C4-2B (cell line): ENCODE data around the gene MRPL24.

Experiments
- H3K27ac ChIP-seq: fragments of 450-650 bp; 2 replicates; pipeline ENCODE4 v1.5.1; 2017
- ZFX ChIP-seq: fragments of 450-650 bp; IDR thresholded peaks from 2 replicates; pipeline ENCODE4 v1.6.1; 2017
- TF ChIP-seq, protein P1 (sequence below): fragments of 450-650 bp; conservative IDR thresholded peaks from 2 replicates; pipeline ENCODE4 v1.5.1; 2017; ENCODE audit warnings: mild to moderate bottlenecking

Gene MRPL24

GRCh38 chr1:156749419-156750118, 8.7 kb upstream of the MRPL24 start:
- TF ChIP-seq, protein P1, sequence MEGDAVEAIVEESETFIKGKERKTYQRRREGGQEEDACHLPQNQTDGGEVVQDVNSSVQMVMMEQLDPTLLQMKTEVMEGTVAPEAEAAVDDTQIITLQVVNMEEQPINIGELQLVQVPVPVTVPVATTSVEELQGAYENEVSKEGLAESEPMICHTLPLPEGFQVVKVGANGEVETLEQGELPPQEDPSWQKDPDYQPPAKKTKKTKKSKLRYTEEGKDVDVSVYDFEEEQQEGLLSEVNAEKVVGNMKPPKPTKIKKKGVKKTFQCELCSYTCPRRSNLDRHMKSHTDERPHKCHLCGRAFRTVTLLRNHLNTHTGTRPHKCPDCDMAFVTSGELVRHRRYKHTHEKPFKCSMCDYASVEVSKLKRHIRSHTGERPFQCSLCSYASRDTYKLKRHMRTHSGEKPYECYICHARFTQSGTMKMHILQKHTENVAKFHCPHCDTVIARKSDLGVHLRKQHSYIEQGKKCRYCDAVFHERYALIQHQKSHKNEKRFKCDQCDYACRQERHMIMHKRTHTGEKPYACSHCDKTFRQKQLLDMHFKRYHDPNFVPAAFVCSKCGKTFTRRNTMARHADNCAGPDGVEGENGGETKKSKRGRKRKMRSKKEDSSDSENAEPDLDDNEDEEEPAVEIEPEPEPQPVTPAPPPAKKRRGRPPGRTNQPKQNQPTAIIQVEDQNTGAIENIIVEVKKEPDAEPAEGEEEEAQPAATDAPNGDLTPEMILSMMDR: no peak
- TF ChIP-seq ZFX: no peak
- H3K27ac ChIP-seq: peak overlapping the region; percentile 100

DNA sequence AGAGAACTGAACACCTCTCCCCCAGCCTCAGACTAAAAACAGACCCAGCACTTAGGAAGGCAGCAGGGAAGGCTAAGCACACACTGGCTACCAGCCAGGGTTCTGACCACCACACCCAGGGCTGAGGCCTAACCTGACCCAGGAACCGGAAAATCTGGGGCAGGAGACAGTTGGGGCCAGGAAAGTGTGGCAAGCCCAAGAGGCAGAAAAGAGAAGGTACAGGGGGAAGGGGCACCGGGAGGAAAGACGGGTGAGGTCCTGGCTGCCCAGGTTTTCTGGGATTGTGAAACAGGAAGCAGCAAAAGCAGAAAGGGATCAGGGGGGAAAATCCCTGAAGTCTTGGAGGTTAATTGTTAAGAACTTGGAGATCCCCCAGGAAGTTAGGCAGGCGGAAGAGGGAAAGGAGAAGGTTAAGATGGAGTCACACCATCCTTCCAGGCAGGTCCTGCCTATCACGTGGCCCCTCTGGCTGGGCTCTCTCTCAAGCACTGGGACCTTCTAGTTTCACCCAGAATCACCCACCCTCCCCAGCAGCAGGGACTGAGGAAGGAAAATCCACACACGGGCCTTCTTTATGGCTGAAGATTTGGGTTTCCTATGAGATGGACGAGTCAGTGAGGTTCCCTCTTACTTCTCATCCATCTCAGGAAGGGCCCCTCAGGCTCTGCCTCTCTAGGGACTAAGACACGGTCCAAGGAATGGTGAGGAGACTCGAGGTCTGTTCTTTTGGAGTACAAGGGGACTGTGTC, 8.0 kb upstream of the MRPL24 start:
- peak overlapping the region; percentile 100 for H3K27ac ChIP-seq
- TF ChIP-seq, protein P1: no peak
- peak; percentile 25; the same call in 1 of the 2 replicates for TF ChIP-seq ZFX

DNA sequence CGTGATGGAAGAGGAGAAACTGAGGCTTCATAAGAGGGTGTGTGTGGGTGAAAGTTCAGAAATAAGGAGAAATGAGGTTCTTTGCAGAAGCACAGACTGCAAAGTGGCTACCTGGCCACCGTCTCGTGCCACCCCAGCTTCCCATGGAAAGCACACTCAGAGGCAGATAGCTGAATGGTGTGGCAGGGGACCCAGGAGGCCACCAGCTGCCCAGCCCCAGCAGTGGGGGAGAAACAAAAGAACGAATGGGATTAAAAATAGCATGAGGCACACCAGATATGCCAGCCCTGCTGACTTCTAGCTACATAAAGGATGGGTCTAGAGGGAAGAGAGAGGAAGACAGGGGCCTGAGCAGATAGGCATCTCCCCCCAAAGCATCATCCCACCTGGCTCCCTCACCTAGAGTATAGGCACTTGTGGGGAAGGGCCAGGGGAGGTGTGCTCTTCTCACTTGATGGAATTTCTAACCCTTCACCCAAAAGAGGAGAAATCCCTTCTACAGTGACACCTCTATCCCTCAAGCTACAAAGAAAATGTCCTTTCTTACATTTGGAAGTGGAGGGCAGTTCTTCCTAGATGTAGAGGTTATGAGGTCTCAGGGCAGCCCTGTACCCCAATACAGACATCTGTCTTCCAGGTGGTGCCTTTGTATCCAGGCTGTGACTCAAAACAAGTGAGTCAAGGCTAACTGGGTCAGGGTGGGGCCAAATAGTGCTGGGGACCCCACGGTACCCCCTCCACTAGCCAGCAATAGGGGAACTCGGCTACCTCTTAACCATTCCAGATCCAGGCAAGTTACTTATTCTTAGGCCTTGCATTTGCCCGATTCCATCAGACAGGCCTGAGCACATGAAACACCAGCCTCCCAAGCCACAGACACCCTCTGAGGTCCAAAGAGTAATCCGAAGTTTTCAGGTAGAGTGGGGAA, 7.1 kb upstream of the MRPL24 start:
- no peak for TF ChIP-seq ZFX
- TF ChIP-seq, protein P1: no peak
- H3K27ac ChIP-seq: peak overlapping the region; percentile 100

DNA sequence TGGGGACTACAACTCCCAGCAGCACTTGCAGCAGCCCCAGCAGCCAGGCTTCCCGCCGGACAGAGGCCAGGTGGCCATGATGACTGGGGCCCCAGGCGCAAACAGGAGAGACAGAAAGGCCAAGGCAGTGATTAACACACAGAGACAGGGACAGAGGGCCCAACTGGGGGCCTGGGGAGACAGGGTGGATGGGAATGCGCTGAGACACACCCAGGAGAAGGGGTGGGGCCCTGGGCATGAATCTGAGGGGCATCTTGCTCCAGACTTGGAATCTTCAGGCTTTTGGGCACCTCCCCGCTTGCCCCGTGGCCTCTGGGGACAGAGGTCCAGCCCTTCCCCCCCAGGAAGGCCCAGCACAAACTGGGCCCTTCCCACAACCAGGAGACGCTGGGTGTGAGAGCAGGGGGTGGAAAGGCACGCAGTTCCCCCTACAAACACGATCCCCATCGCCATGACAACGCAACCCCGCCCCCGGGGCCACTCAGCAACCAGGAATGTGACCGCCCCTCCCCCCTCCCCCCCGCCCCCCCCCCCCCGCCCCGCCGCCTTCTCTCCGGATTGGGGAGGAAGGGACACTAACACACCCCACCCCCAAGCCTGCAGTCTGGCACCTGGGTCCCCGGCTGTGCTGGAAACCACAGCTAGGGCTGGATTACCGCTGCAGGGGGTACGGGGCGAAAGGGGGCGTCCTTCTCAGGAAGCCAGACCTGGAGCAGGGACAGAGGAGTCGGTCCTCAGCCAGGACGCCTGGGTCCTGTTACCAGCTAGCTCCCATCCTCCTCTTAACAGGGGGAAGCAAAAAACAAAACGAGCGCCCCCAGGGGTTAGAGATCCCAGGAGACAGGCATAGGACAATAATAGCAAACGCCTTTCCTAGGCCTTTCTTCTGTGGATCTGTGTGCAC, 6.1 kb upstream of the MRPL24 start:
- no peak for TF ChIP-seq ZFX
- TF ChIP-seq, protein P1: no peak

GRCh38 chr1:156746406-156746727, 5.5 kb upstream of the MRPL24 start:
- peak overlapping the region; percentile 100 for H3K27ac ChIP-seq

More for the DNA sequence above, 6.1 kb upstream of the MRPL24 start:
- peak overlapping the region; percentile 100 for H3K27ac ChIP-seq

GRCh38 chr1:156745881-156746280, 5.0 kb upstream of the MRPL24 start:
- H3K27ac ChIP-seq: no peak overlapping the region; the same call in 1 of the 2 replicates
- TF ChIP-seq, protein P1: no peak
- no peak for TF ChIP-seq ZFX

More at GRCh38 chr1:156746406-156746727, 5.5 kb upstream of the MRPL24 start:
- no peak for TF ChIP-seq ZFX
- TF ChIP-seq, protein P1: no peak
